GM23338 (cell line): ENCODE data around the gene MRPL57.
"Not testable (repeated sequence)": the region's sequence is repeated elsewhere in the genome, so short reads cannot be mapped to it uniquely, and the experiment has no call there.

Experiments
- CREB1 ChIP-seq: fragments of 250-450 bp; sonication (Bioruptor Pico); IDR thresholded peaks from 2 replicates; pipeline ENCODE4 v1.5.0; 2020; ENCODE audit warnings: low read depth, mild to moderate bottlenecking, moderate library complexity
- CTCF ChIP-seq, 2 experiments: fragments of 200-600 bp in 1 of 2; sonication (generic) in 1 of 2; conservative IDR thresholded peaks; 2 replicates each; pipeline versions ENCODE4 v1.5.1 to v1.6.1; 2016 to 2017; ENCODE audit warnings: antibody characterized with exemption in 2 of 2, low read depth in 2 of 2, mild to moderate bottlenecking in 2 of 2, moderate library complexity in 1 of 2
- ETS1 ChIP-seq: IDR thresholded peaks from 2 replicates; pipeline ENCODE4 v1.6.1; 2016; ENCODE audit warnings: antibody characterized with exemption
- EZH2 ChIP-seq: fragments of 200-600 bp; sonication (generic); IDR thresholded peaks from one replicate; pipeline ENCODE4 v1.8.0; 2017; ENCODE audit warnings: antibody characterized with exemption, mild to moderate bottlenecking, low read depth; ENCODE audit not compliant: unreplicated experiment
- EZH2phosphoT487 ChIP-seq: fragments of 200-600 bp; sonication (generic); IDR thresholded peaks from one replicate; pipeline ENCODE4 v1.8.1; 2018; ENCODE audit warnings: antibody characterized with exemption; ENCODE audit not compliant: unreplicated experiment
- JUNB ChIP-seq: IDR thresholded peaks from one replicate; pipeline ENCODE4 v1.6.1; 2016; ENCODE audit warnings: antibody characterized with exemption; ENCODE audit not compliant: unreplicated experiment
- NANOG ChIP-seq: IDR thresholded peaks from 2 replicates; pipeline ENCODE4 v1.6.1; 2016; ENCODE audit warnings: antibody characterized with exemption, borderline replicate concordance
- POLR2AphosphoS5 ChIP-seq: IDR thresholded peaks from 2 replicates; pipeline ENCODE4 v1.6.1; 2016; ENCODE audit warnings: antibody characterized with exemption, low read depth
- REST ChIP-seq: IDR thresholded peaks from one replicate; pipeline ENCODE4 v1.6.1; 2018; ENCODE audit warnings: antibody characterized with exemption; ENCODE audit not compliant: unreplicated experiment
- STAT1 ChIP-seq: IDR thresholded peaks from one replicate; pipeline ENCODE4 v1.6.1; 2016; ENCODE audit warnings: antibody characterized with exemption; ENCODE audit not compliant: unreplicated experiment
- ZNF114 ChIP-seq: fragments of 250-450 bp; sonication (Bioruptor Pico); IDR thresholded peaks from 2 replicates; pipeline ENCODE4 v1.5.0; 2020; ENCODE audit warnings: mild to moderate bottlenecking, moderate library complexity
- ZNF331 ChIP-seq: fragments of 250-450 bp; sonication (Bioruptor Pico); IDR thresholded peaks from 2 replicates; pipeline ENCODE4 v1.5.0; 2020; ENCODE audit warnings: low read depth, mild to moderate bottlenecking, moderate library complexity
- ZNF462 ChIP-seq: fragments of 250-450 bp; sonication (Bioruptor Pico); IDR thresholded peaks from 2 replicates; pipeline ENCODE4 v1.5.0; 2020; ENCODE audit warnings: mild to moderate bottlenecking, moderate library complexity

- not testable (repeated sequence) for TF ChIP-seq POLR2AphosphoS5; CTCF (conservative IDR thresholded peaks at IDR 0.05; ENCODE audit: low read depth in 2 of 2); EZH2; ZNF462 (CRISPR knock-in tag); REST; EZH2phosphoT487; JUNB; ZNF114 (CRISPR knock-in tag); CREB1; NANOG; ETS1; ZNF331 (CRISPR knock-in tag); STAT1
Observed at GRCh38 chr13:21173767-21174166, 2.7 kb upstream of the MRPL57 start.
